Gastroesophageal sphincter (tissue), 4 donors: Measurements from ENCODE around the gene NADK. TPM values are rescaled to one million over a fixed set of nuclear protein-coding genes. Genes with fewer than 3 reads are reported as not detected.

Experiments
- ATAC-seq: fragments of 150-250 bp; one replicate; pipeline ENCODE4 v1.9.1; 2016; ENCODE audit warnings: mild to moderate bottlenecking, moderate library complexity
- H3K27ac ChIP-seq, 4 donors: fragments of 200-600 bp; sonication (generic) in 3 of 4; 1 replicate in 3 of 4; 2 replicates in 1 of 4; pipeline ENCODE4 v1.5.1; 2016 to 2019
- H3K27me3 ChIP-seq: fragments of 200-600 bp; sonication (generic); one replicate; pipeline ENCODE4 v1.5.1; 2019
- H3K36me3 ChIP-seq, 2 donors: fragments of 200-600 bp; sonication (generic); one replicate each; pipeline ENCODE4 v1.5.1; 2019; ENCODE audit warnings: control low read depth in 1 of 2
- H3K4me1 ChIP-seq, 3 donors: fragments of 200-600 bp; sonication (generic); 1 replicate in 2 of 3; 2 replicates in 1 of 3; pipeline ENCODE4 v1.5.1; 2016 to 2019; ENCODE audit warnings: control low read depth in 2 of 3
- H3K4me3 ChIP-seq, 2 donors: fragments of 200-600 bp; sonication (generic); one replicate each; pipeline ENCODE4 v1.5.1; 2019; ENCODE audit warnings: mild to moderate bottlenecking in 1 of 2, moderate library complexity in 1 of 2
- H3K9me3 ChIP-seq, 3 donors: fragments of 200-600 bp; sonication (generic); one replicate each; pipeline ENCODE4 v1.5.1; 2017 to 2019; ENCODE audit warnings: control low read depth in 2 of 3
- CTCF ChIP-seq, 4 experiments: fragments of 200-600 bp in 2 of 4; fragments of 450-650 bp in 2 of 4; sonication (generic) in 1 of 4; IDR thresholded peaks; one replicate each; pipeline ENCODE4 v1.5.1; 2017 to 2019; ENCODE audit warnings: antibody characterized with exemption in 4 of 4, mild to moderate bottlenecking in 2 of 4, moderate library complexity in 2 of 4
- EP300 ChIP-seq: sonication (generic); formaldehyde crosslinking; IDR thresholded peaks from one replicate; pipeline ENCODE4 v1.6.1; 2017; ENCODE audit warnings: antibody characterized with exemption, mild to moderate bottlenecking
- POLR2A ChIP-seq, 2 donors: fragments of 450-650 bp; IDR thresholded peaks; one replicate each; pipeline ENCODE4 v1.6.1; 2017; ENCODE audit warnings: antibody characterized with exemption in 2 of 2, mild to moderate bottlenecking in 2 of 2, moderate library complexity in 1 of 2
- POLR2AphosphoS5 ChIP-seq: sonication (generic); formaldehyde crosslinking; IDR thresholded peaks from one replicate; pipeline ENCODE4 v1.6.1; 2017; ENCODE audit warnings: antibody characterized with exemption
- WGBS, 2 donors: methylation state at CpG; one replicate each; pipeline ENCODE4 v1.1.5; 2018; ENCODE audit warnings: low coverage in 1 of 2; 5-methylcytosine and 5-hydroxymethylcytosine counted together
- total RNA-seq, 4 donors: library from RNA; depleted of rRNA; stranded (reverse); fragments of >200 nt; gene quantifications; one replicate each; pipeline ENCODE4 v1.1.0, GENCODE V29; 2016

NADK gene
- total RNA-seq, 4 donors from 2014 or later = 69.8 to 82.5 (median 73.8) TPM

- Histone ChIP-seq H3K27ac (peak overlapping the region in 3 of 4 donors; percentile 94 to 98 (median 98)), H3K27me3 (no peaks in the 10 kb centered on the region), H3K4me3 (peak overlapping the region in 1 of 2 donors; percentile 90), H3K36me3 (peaks cover 0 to 4% of the 10 kb centered on the region in 2 donors), H3K9me3 (no peaks in the 10 kb centered on the region), H3K4me1 (peaks cover 7 to 89% (median 54%) of the 10 kb centered on the region in 3 donors)
- no peak for ATAC-seq
- TF ChIP-seq POLR2A (IDR thresholded peaks at IDR 0.05) = no peak
- no peak for TF ChIP-seq CTCF (IDR thresholded peaks at IDR 0.05)
- 48 to 87% methylated on average over 3 to 4 of the region's 11 CpGs for WGBS, 2 donors
Observed at GRCh38 chr1:1779320-1779675, 1.0 kb upstream of the NADK start.

- TF ChIP-seq POLR2AphosphoS5 = no peak
- TF ChIP-seq CTCF (IDR thresholded peaks at IDR 0.05) = peak in 2 of 4 experiments; percentile 9 to 10
- H3K27me3 ChIP-seq = no peaks in the 10 kb centered on the region
- H3K4me3 ChIP-seq = peak overlapping the region; percentile 53 to 90
- H3K27ac ChIP-seq = peak overlapping the region; percentile 13 to 98 (median 96)
- peaks cover 7 to 89% (median 54%) of the 10 kb centered on the region in 3 donors for H3K4me1 ChIP-seq
- peak; percentile 28 for ATAC-seq
- peaks cover 0 to 5% of the 10 kb centered on the region in 2 donors for H3K36me3 ChIP-seq
- WGBS, 2 donors = 5% methylated on average over 6 of the region's 68 CpGs; no CpG with 5 or more reads in 1 of the 2 donors
- no peaks in the 10 kb centered on the region for H3K9me3 ChIP-seq
Observed at GRCh38 chr1:1778663-1779319, 521 bp upstream of the NADK start.

- Histone ChIP-seq H3K4me1 (peaks cover 7 to 76% (median 46%) of the 10 kb centered on the region in 3 donors), H3K4me3 (peak overlapping the region; percentile 53 to 90), H3K9me3 (no peaks in the 10 kb centered on the region), H3K27me3 (no peaks in the 10 kb centered on the region), H3K27ac (peak overlapping the region; percentile 67 to 98 (median 96)), H3K36me3 (peaks cover 0 to 10% of the 10 kb centered on the region in 2 donors)
- ATAC-seq = peak; percentile 70
- WGBS, 2 donors = 0 to 3% methylated on average over 3 to 6 of the region's 6 CpGs
- no peak for TF ChIP-seq POLR2AphosphoS5
- no peak for TF ChIP-seq EP300
- no peak for TF ChIP-seq POLR2A (IDR thresholded peaks at IDR 0.05)
Observed at GRCh38 chr1:1777583-1777899, 729 bp downstream of the NADK start.

GRCh38 chr1:1776672-1777582, 1.3 kb downstream of the NADK start:
- H3K27ac ChIP-seq = peak overlapping the region; percentile 67 to 98 (median 96)
- WGBS, 2 donors = 46 to 58% methylated on average over 3 to 7 of the region's 9 CpGs
- H3K9me3 ChIP-seq = no peaks in the 10 kb centered on the region
- peaks cover 3 to 70% (median 39%) of the 10 kb centered on the region in 3 donors for H3K4me1 ChIP-seq
- no peak for TF ChIP-seq POLR2AphosphoS5
- H3K27me3 ChIP-seq = no peaks in the 10 kb centered on the region
- peak overlapping the region; percentile 53 to 90 for H3K4me3 ChIP-seq
- no peak for ATAC-seq
- peaks cover 0 to 16% of the 10 kb centered on the region in 2 donors for H3K36me3 ChIP-seq

- peaks cover 0 to 11% (median 0%) of the 10 kb centered on the region in 3 donors for H3K9me3 ChIP-seq
- no peak overlapping the region for H3K4me3 ChIP-seq
- peak overlapping the region in 3 of 4 donors; percentile 22 to 98 (median 94) for H3K27ac ChIP-seq
- 81% methylated on average over 11 of the region's 11 CpGs; no CpG with 5 or more reads in 1 of the 2 donors for WGBS, 2 donors
- ATAC-seq = no peak
- H3K4me1 ChIP-seq = peaks cover 3 to 57% (median 26%) of the 10 kb centered on the region in 3 donors
- TF ChIP-seq CTCF (IDR thresholded peaks at IDR 0.05) = no peak
- no peak for TF ChIP-seq EP300
- TF ChIP-seq POLR2A (IDR thresholded peaks at IDR 0.05) = no peak
- TF ChIP-seq POLR2AphosphoS5 = no peak
- H3K27me3 ChIP-seq = no peaks in the 10 kb centered on the region
- peaks cover 0 to 28% of the 10 kb centered on the region in 2 donors for H3K36me3 ChIP-seq
Observed at GRCh38 chr1:1775327-1776226, 2.7 kb downstream of the NADK start.
